Panc1 (cell line): ENCODE results near the gene VSIG2.

Source experiments
- CTCF ChIP-seq: fragments of 450-650 bp; IDR thresholded peaks from 2 replicates; pipeline ENCODE4 v1.5.1; 2017; ENCODE audit warnings: mild to moderate bottlenecking
- POLR2AphosphoS5 ChIP-seq: IDR thresholded peaks from 2 replicates; pipeline ENCODE4 v1.6.1; 2012; ENCODE audit warnings: mild to moderate bottlenecking, low read depth, low read length, moderate library complexity
- SIN3A ChIP-seq: IDR thresholded peaks from 2 replicates; pipeline ENCODE4 v1.6.1; 2012; ENCODE audit warnings: low read depth, mild to moderate bottlenecking, low read length, moderate library complexity, borderline replicate concordance; ENCODE audit not compliant: insufficient read depth

DNA sequence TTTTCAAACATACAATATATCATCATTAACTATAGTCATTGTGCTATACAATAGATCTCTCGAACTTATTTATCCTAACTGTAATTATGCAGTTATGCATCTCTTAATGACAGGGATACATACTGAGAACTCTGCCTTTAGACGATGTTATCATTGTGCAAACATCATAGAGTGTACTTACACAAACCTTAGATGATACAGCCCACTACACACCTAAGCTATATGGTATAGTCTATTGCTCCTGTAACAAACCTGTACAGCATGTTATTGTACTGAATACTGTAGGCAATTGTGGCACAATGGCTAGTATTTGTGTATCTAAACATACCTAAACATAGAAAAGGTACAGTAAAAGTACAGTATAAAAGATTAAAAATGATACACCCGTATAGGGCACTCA is 39.7 kb downstream of the VSIG2 start:
- TF ChIP-seq CTCF (no peak), POLR2AphosphoS5 (no peak), SIN3A (no peak)
